GM12873 (cell line): ENCODE measurements around the gene ATP11C.

Source experiments
- CTCF ChIP-seq: IDR thresholded peaks from 2 replicates; pipeline ENCODE4 v1.5.1; 2012; ENCODE audit warnings: low read depth, mild to moderate bottlenecking, moderate library complexity, low read length, control low read depth; ENCODE audit not compliant: insufficient read depth; ENCODE audit errors: missing control alignments

The ATP11C gene

GRCh38 chrX:139851730-139852129 is 81.1 kb downstream of the ATP11C start:
- no peak for TF ChIP-seq CTCF

- TF ChIP-seq CTCF, result no peak
Measured at GRCh38 chrX:139850968-139851367, 81.9 kb downstream of the ATP11C start.

- no peak for TF ChIP-seq CTCF
Measured at GRCh38 chrX:139844884-139845283, 88.0 kb downstream of the ATP11C start.

- no peak for TF ChIP-seq CTCF
Measured at GRCh38 chrX:139844163-139844562, 88.7 kb downstream of the ATP11C start.

DNA sequence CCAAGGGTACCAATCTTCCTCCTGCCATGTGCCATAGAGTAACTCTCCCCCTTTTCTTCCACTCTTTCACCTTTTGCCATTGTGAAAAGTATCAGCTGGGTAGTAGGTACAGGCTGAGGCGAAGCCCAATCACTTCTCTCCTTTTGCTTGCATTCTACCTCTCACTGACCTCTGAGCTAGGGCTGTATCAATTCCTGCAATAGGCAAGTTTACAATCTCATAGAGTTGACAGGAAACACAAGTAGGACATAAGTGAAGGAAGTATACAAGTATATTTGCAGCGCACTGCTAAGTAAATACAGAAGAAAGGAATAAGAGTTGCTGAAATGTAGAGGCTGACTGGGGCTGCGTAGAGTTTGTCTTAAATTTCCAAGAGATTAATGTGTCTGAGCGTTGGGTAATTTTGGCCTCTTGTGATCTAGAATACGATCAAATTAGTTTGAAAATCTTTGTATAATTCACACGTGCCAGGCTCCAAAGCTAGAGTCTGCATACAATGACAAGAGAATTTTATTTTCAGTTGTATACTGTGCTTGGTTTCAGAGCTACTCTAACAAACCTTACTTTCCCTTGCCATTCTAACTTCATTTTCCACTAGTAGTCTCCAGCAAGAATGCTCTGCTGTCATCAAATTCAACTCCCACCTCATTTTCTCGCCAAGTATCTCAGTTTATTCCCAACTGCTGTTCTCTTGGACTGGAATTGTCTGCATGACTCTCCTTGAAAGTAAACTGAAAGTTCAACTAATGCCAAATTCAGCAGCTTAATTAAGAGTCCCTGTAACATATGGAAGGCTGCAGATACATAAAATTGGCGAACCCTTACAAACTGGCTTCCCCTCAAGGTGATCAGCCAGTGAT is 90.3 kb downstream of the ATP11C start:
- no peak for TF ChIP-seq CTCF

DNA sequence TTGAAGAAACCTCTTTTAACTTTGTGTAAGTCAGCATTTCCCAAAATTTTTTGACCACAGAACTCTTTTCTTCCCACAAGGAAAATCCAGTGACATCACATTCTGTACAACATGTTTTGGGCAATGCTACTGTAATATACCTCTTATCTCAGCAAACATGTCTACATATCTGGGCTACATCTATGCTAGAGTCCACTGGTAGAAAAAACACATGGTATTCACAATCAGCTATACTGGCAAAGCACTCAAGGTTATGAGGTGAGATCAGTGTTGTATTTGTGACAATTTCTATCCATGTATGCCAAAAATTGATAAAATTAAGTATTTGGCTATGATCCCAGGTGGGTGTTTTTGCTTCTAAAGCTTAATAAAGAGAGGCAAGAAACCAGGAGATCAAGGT is 98.0 kb downstream of the ATP11C start:
- no peak for TF ChIP-seq CTCF

DNA sequence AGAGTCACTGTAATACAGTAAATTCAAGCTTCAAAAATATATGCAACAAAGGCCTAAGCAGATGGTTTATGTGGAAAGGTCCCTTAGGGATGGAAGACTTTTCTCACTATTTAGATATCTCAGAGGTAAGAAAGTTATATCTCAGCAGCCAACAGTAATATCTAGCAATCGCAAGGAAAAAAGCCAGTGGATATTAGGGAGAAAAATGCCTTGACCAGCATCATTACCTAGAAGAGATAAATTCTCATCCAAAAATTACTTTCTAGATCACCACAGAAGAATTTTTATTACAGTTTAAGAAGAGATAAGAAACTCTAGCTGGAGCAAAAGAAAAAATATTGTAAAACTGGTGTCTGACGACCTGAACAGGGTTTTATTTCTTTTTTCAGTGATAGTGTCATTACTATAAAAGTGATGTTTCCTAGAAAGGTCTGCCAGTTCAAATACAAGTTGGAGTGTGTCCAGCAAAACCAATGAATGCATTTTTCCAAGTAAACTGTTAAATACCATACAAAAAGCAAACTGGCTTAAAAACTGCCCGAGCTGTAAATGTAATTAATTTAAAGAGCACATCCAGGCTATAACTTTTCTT is 100.0 kb downstream of the ATP11C start:
- no peak for TF ChIP-seq CTCF
